ENCODE data around the gene DMRTB1.

DNA sequence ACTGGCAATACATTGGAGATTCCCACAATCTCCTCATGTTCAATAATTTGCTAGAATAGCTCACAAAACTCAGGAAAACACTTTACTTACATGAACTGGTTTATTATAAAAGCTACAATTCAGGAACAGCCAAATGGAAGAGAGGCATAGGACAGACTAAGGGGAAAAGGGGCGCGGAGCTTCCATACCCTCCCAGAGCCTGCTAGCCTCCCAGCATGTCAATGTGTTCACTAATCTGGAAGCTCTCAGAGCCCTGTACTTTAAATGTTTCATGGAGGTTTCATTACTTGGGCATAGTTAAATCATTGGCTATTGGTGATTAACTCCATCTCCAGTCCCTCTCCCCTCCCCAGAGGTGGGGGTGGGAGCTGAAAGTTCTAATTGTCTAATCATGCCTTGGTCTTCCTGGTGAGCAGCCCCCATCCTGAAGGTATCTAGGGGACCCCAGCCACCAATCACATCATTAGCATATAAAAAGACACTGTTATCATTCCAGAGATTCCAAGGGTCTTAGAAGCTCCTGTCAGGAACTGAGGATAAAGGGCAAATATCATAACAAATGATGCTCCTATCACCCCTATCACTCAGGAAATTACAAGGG, 10.9 kb upstream of the DMRTB1 start:
- no peak for TF ChIP-seq POLR2A (IDR thresholded peaks at IDR 0.05; ENCODE audit: low read depth, low read length)
- TF ChIP-seq RAD21 (IDR thresholded peaks at IDR 0.05; ENCODE audit: low read length), result no peak
- TF ChIP-seq, protein P1, sequence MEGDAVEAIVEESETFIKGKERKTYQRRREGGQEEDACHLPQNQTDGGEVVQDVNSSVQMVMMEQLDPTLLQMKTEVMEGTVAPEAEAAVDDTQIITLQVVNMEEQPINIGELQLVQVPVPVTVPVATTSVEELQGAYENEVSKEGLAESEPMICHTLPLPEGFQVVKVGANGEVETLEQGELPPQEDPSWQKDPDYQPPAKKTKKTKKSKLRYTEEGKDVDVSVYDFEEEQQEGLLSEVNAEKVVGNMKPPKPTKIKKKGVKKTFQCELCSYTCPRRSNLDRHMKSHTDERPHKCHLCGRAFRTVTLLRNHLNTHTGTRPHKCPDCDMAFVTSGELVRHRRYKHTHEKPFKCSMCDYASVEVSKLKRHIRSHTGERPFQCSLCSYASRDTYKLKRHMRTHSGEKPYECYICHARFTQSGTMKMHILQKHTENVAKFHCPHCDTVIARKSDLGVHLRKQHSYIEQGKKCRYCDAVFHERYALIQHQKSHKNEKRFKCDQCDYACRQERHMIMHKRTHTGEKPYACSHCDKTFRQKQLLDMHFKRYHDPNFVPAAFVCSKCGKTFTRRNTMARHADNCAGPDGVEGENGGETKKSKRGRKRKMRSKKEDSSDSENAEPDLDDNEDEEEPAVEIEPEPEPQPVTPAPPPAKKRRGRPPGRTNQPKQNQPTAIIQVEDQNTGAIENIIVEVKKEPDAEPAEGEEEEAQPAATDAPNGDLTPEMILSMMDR (conservative IDR thresholded peaks at IDR 0.05; ENCODE audit: low read depth, low read length), result no peak
- no peak for TF ChIP-seq RFX5 (IDR thresholded peaks at IDR 0.05; ENCODE audit: low read depth, low read length)
- TF ChIP-seq, protein P2, sequence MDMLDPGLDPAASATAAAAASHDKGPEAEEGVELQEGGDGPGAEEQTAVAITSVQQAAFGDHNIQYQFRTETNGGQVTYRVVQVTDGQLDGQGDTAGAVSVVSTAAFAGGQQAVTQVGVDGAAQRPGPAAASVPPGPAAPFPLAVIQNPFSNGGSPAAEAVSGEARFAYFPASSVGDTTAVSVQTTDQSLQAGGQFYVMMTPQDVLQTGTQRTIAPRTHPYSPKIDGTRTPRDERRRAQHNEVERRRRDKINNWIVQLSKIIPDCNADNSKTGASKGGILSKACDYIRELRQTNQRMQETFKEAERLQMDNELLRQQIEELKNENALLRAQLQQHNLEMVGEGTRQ (IDR thresholded peaks at IDR 0.05; ENCODE audit: low read depth, low read length), result no peak
- no peak for TF ChIP-seq SMC3 (IDR thresholded peaks at IDR 0.05; ENCODE audit: low read depth, low read length)
- TF ChIP-seq MAZ (IDR thresholded peaks at IDR 0.05; ENCODE audit: borderline replicate concordance, low read depth, low read length), result no peak
- no peak for TF ChIP-seq CEBPB (IDR thresholded peaks at IDR 0.05; ENCODE audit: low read depth, low read length)
